GM19025 (cell line): ENCODE measurements around the gene TERT.
"Not testable (repeated sequence)": the region's sequence is repeated elsewhere in the genome, so short reads cannot be mapped to it uniquely, and the experiment has no call there.

Source experiments
- ATAC-seq: cut with Tn5 transposase; IDR thresholded peaks from one replicate; pipeline ENCODE4 v1.9.1; 2021; ENCODE audit warnings: mild to moderate bottlenecking, low read depth, moderate library complexity; ENCODE audit not compliant: unreplicated experiment

The TERT gene

DNA sequence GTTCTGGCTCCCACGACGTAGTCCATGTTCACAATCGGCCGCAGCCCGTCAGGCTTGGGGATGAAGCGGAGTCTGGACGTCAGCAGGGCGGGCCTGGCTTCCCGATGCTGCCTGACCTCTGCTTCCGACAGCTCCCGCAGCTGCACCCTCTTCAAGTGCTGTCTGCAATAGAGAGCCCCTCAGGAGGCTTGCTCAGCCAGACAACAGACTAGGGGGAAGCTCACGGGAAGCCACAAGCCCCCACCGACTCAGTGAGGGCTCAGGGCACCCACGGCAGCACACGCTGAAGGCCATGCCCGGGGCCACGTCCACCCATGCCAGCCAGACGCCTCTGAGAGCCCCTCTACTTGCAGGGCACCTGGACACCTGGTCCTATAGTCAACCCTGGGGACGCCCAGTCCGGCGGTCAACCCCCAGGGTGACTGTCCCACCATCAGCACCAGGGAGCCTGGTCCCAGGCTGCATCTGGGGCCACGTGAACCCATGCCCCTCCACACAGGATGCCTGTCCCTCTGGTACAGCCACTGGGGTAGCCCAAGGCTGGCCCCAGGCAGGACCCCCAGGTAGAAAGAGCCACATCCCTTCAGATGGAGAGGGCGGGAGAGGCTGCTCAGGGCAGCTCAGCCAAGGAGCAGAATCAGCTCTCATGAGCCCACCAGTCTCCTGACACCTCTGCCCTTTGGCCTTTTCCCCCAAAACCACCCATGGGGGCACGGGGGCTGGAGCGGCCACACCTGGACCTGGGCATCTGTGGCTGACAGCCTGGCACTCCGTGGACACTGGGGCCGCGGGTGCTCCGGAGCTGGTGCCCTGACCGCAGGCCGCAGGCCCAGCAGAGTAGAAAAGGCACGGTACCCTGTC lies 14.5 kb downstream of the TERT start:
- no peak for ATAC-seq

DNA sequence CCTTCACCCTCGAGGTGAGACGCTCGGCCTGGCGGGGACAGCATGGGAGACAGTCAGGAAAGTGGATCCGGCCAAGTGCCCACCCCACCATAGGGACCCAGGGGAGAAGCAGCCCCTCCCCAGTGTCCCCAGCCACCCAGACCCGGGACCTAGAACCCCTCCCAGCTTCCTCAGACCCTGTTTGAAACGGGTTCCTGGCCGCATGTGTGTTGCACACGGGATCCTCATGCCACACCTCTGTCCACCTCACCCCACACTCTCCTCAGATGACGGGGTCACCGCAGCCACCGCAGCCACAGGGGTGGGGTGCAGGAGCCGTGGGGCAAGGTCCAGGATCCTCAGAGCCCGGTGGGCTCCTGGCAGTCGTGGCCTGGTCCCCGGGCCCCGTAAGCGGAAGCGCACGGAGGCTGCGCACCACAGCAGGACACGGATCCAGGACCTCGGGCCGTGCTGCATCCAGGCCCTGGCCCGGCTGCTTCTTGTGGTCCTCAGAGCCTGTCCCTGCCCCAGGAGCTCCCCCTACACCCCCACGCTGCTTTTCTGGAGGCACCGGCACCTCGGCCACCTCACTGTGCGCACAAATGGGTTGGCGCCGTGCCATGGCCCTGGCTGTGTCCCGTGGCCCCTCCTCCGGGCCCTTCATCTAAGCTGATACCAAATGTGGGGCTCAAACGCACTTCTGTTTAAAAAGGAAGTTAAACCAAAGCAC lies 15.3 kb downstream of the TERT start:
- no peak for ATAC-seq

DNA sequence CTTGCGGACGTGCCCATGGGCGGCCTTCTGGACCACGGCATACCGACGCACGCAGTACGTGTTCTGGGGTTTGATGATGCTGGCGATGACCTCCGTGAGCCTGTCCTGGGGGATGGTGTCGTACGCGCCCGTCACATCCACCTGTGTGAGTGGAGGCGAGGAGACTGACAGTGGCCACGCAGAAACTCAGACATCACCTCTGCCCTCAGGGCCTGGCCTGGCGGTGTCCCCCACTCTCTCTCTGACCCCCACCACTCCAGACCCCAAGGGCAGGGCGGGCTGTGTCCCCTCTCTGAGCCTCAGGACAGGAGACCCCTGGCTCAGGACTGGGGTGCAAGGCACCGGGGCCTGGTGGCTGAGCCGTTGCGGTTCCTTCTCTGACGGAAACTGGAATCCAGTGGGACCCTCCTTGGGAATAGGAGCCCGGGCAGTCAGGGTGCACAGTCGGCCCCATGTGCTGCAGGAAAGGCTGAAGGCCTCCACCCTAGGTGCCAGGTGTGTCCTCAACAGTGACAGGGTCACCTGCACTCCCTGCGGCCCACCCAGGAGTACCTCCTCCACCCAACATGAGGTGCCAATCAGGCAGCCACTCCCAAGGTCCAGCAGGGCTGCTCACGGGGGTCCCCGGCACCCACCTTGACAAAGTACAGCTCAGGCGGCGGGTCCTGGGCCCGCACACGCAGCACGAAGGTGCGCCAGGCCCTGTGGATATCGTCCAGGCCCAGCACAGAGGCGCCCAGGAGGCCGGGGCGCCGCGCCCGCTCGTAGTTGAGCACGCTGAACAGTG lies 16.0 kb downstream of the TERT start:
- no peak for ATAC-seq

DNA sequence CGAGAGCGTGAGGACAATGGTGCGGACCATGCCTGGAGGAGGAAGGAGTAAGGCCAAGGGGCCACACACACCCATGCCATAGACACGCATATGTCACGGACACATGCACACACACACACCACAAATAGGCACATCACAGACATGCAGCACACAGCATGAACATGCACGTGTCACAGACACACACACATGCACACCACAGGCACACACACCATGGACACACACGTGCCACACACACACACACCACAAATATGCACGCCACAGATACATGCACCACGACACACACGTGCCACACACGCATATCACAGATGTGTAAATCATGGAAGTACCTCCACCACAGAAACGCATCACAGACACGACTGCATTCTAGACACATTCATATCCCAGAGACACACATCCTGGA lies 16.7 kb downstream of the TERT start:
- ATAC-seq = no peak

DNA sequence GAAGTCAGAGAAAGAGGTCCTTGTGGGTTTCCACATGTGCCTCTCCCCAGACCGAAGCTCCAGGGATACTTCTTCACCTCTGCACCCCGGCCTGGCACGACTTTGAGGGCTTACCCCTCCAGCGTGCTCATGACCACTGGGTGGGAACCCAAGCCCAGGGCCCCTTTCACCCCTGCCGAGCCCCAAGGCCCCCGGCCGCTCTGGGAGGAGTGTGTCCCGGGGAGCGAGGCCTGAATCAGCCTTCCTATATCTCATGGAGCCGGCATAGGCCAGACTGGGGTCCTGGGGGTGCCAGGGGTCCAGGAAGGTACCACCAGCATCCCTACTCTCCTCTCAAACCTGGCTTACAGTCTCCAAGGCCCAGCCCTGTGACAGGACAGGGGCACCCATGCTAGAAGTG lies 17.1 kb downstream of the TERT start:
- ATAC-seq = no peak

DNA sequence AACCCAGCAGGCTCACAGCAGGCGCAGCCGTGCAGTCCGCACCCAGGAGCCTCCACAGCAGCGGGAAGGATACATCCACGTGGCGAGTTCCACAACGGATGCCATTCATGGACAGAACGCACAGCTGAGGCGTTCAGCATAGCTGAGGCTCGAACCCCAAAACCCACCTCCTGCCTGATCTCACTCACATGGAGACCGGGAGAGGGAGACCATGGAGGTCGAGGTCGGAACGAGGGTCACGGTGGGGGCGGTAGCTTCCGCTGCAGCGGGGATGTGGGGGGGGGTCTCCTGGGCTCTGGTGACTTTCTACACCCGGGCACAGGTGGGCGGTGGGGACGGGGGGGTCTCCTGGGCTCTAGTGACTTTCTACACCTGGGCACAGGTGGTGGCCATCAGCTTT lies 17.5 kb downstream of the TERT start:
- ATAC-seq = no peak

DNA sequence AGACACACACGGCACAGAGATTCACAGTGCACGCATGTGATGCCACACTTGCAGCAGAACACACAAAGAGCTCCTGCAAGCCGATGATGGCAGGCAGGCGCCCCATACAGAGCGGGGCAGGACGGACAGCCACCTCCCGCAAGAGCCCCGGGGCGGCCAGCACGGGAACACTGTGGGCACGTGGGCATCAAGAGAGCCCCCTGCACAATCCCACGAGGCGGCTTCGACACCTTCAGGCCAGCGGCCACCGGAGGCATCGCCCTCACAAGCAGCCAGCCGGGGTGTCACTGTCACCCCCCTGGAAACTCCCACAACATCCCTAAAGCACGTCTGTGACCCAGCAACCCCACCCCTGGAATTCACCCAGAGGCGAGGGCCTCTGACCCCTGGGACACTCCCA lies 17.9 kb downstream of the TERT start:
- no peak for ATAC-seq

DNA sequence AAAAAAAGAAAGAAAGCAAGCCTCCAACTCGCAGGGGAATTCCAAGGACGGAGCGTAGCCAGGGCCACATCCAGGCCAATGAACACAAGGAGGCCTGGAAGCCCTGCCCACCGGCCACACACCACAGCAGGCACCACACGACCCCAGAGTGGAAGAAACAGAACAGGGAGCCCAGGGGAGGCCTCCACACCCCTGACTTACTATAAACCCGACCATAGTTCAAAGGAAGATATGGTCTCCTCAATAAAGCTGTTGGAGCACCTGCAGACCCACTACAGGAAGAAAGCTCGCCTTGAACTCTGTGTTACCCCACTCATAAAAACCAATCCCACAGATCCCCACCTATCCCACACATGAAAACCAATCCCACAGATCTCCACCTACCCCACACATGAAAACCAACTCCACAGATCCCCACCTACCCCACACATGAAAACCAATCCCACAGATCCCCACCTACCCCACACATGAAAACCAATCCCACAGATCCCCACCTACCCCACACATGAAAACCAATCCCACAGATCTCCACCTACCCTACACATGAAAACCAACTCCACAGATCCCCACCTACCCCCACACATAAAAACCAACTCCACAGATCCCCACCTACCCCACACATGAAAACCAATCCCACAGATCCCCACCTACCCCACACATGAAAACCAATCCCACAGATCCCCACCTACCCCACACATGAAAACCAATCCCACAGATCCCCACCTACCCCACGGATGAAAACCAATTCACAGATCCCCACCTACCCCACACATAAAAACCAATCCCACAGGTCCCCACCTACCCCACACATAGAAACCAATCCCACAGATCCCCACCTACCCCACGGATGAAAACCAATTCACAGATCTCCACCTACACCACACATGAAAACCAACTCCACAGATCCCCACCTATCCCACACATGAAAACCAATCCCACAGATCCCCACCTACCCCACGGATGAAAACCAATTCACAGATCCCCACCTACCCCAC lies 19.2 kb downstream of the TERT start:
- ATAC-seq = not testable (repeated sequence)

DNA sequence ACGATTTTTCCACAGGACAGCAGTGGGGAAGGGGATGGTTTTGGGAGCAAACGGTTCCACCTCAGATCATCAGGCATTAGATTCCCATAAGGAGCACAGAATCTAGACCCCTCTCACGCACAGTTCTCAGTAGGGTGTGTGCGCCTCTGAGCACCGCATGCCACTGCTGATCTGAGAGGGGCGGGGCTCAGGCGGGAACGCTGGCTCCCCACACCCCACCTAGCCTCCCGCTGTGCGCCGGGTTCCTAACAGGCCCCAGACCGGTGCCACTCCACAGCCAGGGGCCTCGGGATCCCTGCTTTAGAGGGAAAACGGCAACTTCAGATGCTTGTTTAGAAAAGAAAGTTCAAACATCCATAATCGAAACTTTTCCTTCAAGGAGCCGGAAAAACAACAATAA lies 20.4 kb downstream of the TERT start:
- ATAC-seq = no peak

DNA sequence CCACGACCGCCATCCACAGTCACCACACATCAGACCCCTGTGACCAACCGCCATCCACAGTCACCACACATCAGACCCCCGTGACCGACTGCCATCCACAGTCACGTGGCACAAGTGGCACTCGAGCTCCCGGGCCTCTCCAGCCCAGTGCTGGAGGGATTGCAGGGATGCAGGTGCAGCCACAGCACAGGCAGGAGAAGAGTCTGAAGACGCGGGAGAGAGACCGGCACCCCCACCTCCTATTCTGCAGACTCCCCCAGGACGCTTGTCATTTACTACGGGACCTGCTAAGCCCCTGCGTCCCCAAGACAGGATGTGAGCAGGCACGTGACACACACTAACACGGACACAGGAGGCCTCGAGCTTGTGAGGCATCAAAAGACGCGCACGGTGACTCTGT lies 21.1 kb downstream of the TERT start:
- no peak for ATAC-seq

DNA sequence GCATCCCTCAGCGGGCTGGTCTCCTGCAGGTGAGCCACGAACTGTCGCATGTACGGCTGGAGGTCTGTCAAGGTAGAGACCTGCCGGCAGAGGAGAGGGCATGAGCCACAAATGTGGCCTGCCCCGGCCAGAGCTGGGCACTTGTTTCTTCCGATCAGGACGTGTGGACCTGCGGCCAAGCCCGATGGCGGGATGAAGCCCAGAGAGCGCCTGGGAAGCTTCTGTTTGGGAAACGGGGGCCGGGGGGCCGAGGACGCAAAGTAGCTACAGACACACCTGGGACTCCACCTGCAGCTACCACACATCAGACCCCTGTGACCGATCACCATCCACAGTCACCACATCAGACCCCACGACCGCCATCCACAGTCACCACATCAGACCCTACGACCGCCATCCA lies 22.7 kb downstream of the TERT start:
- ATAC-seq = no peak

DNA sequence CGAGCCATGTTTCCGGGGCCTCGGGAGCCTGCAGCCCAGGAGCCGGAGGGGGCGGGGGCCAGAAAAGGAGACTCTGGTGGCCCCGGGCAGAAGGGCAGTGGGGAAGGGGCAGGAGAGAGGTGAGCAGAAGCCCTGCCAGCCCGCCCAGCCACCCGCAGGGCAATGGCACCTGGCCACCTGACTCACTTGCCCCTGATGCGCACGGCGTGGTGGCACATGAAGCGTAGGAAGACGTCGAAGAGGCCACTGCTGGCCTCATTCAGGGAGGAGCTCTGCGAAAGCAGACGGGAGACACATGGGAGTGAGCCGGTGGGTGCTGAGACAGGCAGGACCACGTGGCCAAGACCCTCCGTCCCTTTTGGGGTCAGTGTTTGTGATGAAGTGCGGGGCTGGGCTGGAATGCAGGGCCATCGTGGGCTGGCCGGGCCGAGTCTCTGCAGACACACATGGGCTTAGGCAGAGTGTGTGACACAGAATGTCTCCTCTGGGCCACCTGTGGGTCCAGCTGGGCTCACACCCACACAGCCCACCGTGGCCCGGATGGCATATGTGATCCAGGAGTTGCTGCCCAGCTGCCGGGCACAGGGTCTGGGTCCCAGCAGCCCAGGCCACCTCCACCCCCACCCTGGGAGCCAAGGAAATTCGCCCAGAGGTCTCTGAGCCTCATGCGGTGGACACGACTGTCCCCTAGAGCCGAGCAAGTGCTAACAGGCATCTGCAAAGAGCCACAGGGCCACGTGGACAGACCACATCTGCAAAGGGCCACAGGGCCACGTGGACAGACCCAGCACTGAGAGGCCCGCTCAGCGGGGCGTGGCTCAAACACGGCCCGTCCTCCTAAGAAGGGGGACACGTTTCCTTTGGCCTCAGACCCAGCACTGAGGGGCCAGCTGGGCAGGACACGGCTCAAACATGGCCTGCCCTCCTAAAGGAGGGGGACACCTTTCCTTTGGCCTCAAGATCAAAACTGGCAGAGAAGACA lies 23.6 kb downstream of the TERT start:
- ATAC-seq = no peak

DNA sequence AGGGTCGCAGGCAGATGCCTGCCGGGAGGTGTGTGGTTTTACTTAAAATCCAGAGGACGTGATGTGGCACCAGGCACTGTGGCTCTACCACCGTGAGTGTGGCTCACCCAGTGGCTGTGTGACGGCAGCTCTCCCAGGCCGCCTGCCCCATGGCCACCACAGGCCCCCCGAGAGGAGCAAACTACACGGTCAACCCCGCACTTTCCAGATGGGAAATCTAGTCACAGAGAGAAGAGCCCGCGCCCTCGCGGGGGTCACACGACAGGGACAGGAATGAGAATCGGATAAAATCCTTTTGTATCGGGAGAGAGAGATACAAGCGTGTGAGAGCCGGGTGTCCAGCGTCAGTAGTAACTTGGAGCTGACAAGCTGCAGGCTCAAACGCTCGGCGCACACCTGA lies 24.4 kb downstream of the TERT start:
- no peak for ATAC-seq

DNA sequence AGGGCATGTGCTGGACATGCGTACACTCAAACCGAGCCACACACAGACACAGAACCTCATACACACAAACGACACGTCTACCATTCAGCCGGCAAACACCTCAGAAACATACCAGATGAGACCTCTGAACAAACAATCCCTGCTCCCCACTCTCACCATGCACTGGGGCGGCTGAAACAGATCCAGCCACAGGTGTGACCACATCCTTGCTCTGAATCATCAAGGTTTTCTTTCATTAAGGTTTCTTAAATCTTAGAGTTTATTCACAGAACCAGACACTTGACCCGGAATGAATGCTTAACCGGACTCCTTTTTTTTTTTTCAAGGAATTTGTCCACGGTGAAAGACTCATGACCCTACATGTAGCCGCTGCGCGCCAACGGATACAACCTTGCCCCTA lies 26.2 kb downstream of the TERT start:
- ATAC-seq = no peak

DNA sequence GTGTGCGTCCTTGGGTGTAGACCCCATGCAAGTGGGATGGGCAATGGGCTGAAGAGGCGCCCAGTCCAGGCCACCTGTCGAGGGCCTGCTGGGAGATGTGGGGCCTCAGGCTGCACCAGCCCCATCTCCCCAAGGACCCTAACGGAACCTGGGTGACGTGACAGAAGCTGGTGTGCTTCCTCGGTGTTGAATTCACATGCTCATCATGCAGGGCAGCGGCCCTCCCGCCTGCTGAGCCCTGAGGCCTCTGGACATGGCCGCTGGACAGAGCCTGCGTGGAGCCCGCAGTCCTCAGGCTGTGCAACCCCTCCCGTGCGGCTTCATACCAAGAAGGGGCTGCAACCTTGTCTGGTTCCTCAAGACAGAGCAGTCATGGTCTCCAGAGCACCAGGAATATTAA lies 26.8 kb downstream of the TERT start:
- ATAC-seq = no peak

DNA sequence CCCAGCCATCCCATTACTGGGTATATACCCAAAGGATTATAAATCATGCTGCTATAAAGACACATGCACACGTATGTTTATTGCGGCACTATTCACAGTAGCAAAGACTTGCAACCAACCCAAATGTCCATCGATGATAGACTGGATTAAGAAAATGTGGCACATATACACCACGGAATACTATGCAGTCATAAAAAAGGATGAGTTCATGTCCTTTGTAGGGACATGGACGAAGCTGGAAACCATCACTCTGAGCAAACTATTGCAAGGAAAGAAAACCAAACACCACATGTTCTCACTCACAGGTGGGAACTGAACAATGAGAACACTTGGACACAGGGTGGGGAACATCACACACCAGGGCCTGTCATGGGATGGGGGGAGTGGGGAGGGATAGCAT lies 27.4 kb downstream of the TERT start:
- not testable (repeated sequence) for ATAC-seq

DNA sequence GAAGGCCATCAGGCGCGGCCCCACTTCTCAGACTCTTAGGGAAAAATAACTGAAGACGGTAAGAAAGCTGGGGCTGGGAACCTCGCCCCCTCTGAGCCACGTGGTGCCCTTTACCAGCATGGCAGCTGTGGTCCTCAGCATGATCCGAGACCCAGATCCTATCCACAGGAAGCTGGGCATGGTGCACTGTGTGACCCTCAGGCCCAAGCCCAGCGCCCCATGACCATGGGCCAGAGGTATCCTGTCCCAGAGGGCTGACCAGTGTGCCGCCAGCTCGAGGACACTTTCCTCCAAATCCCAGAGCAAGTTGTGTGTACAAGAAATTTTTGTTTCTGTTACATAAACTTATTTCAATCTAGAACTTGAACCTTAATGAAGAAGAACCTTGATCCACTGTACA lies 28.1 kb downstream of the TERT start:
- ATAC-seq = no peak

DNA sequence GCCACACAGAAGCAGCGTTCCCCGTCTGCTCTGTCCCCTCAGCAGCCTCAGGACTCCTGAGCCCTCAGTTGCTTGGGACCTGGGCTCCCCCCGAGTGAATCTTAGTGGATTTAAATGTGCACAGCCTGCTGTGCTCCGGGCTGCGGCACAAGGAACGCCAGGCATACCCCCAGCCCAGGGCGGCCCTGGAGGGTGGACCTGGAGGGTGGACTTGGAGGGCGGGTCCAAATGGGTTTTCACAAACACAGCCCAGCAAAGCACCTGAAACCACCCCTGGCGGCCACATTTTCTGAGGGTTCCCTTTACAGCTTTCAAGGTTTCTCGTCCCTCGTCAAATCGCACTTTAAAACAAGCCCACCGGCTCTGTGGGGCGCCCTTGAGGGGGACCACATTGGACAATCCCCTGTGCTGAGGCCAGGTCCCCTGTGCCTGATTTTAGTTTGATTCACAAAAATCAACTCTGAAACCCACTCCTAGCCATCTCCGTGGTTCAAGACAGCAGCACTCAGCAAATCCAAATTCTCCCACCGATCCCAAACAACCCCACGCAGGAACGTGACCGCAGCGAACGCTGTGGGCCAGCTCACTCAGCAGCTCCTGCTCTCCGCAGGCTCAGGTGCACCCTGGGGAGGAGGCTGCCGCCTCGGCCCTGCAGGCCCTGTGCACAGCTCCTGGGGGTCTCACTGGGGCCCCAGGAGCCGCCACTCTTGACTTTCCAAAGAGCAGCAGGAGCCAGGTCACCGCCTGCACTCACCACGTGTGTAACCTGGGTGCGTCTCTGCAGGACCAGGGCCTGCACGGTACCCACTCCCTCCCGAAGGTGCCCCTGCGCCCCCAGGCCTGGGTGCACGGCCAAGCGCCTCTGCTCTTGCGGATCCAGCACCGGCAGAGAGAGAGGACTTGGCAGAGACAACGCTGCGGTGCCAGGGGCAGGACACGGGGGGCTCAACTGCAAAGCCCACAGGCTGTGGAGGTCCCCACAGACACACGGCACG lies 29.1 kb downstream of the TERT start:
- ATAC-seq = no peak
